HG03439 (cell line): ENCODE results near the gene SUN2.
"Not testable (repeated sequence)": the region's sequence is repeated elsewhere in the genome, so short reads cannot be mapped to it uniquely, and the experiment has no call there.

Experiments
- ATAC-seq: cut with Tn5 transposase; IDR thresholded peaks from one replicate; pipeline ENCODE4 v1.9.1; 2021; ENCODE audit warnings: mild to moderate bottlenecking, moderate library complexity; ENCODE audit not compliant: unreplicated experiment

SUN2 gene, protein sequence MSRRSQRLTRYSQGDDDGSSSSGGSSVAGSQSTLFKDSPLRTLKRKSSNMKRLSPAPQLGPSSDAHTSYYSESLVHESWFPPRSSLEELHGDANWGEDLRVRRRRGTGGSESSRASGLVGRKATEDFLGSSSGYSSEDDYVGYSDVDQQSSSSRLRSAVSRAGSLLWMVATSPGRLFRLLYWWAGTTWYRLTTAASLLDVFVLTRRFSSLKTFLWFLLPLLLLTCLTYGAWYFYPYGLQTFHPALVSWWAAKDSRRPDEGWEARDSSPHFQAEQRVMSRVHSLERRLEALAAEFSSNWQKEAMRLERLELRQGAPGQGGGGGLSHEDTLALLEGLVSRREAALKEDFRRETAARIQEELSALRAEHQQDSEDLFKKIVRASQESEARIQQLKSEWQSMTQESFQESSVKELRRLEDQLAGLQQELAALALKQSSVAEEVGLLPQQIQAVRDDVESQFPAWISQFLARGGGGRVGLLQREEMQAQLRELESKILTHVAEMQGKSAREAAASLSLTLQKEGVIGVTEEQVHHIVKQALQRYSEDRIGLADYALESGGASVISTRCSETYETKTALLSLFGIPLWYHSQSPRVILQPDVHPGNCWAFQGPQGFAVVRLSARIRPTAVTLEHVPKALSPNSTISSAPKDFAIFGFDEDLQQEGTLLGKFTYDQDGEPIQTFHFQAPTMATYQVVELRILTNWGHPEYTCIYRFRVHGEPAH

GRCh38 chr22:38755911-38756532 lies at the start of gene SUN2:
Gene SUN2 (minus strand): TSS chr22:38755998. CDS start chr22:38752628, 3,370 bp downstream.
- peak; percentile 60 for ATAC-seq

- ATAC-seq = not testable (repeated sequence)
These were observed 49.3 kb upstream of the SUN2 start for GRCh38 chr22:38805041-38805593.

DNA sequence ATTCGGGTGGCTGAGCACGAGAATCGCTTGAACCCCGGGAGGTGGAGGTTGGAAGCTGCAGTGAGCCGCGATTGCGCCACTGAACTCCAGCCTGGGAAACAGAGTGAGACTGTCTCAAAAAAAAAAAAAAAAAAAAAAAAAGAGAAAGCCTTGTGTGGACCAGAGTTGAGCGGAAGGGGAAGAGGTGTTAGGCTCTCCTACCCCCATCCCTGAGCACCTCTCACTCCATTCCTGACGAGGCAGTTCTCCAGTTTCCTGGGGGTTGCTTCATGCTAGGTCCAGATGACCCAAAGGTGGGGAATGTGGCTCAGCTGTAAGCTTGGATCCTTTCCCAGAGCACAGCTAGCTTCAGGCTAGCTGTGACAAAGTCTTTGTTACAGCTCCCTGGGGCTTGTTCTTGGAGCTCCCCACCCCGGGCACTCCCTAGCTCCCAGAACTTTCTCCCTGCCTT lies 46.9 kb upstream of the SUN2 start:
- no peak for ATAC-seq

DNA sequence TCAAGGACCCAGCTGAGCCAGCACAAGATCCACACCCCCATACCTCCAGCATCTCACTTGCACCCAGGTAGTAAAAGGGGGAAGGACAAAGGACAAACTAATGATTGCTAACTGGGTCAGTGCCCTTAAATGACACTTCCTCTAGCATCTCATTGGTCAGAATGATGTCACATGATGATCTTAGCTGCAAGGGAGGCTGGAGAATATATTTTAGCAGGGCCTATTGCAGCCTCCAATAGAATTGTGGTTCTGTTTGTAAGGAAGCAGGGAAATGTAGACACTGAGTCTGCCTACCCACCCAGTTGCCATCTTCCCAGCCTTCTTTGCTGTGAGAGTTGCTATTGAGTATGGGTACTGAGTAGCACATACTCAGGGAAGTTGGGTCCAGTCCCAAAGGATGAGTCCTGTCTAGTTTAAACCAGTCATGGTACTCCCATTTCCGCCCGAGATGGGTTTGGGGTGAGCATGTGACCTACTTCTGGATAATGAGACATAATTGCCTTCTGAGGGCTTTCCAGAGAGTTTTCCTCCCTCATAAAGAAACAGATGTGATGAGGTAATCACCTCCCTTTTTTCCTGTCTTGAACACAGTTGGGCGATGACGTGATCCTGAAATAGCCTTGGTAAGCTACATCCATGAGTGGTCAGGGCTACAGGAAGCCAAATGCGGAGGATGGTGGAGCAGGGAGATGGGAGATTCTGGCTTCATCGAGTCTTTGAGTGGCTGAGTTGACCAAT lies 43.6 kb upstream of the SUN2 start:
- ATAC-seq = no peak

GRCh38 chr22:38798496-38798895 lies 42.7 kb upstream of the SUN2 start:
- no peak for ATAC-seq

DNA sequence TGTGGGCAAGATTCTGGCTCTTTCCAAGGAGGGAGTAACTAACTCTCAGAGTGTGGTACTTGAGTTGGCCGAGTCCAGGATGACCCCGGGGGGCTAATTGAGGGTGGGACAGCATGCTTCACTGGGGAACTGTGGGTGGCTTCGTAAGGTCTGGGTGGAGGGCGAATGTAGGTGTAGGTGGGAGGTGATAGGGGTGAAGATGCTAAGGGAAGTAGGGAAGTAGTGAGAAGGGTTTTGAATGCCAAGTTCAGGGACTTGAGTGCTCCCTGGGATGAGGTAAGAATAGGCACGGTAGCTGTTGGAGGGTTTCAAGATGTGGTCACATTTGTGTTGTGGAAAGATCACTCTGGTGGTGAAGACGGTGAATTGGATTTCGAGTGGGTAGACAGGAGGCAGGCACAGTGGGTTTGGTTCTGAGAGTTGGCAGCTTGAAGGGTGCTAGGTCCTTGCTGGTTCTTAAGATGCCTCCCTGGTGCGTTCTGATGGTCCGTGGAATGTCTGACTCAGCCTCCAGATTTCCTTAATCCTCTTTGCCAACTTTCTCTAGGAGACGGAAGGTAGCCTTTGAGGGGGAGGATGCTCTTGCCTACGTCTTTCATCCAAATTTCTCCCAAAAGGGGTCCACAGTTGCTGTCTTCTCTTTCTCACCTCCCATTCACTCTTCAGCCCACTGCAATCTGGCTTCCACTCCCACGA lies 40.6 kb upstream of the SUN2 start:
- ATAC-seq = no peak

- no peak for ATAC-seq
These were observed 39.8 kb upstream of the SUN2 start for GRCh38 chr22:38795569-38795968.

- ATAC-seq = peak; percentile 98
These were observed 38.1 kb upstream of the SUN2 start, which contains the start of gene DNAL4 for GRCh38 chr22:38793721-38794466. Gene DNAL4 (minus strand): TSS chr22:38794143. CDS start chr22:38782731, 11,412 bp downstream.

GRCh38 chr22:38793317-38793716 lies 37.5 kb upstream of the SUN2 start:
- ATAC-seq = no peak

GRCh38 chr22:38792833-38793232 lies 37.0 kb upstream of the SUN2 start:
- ATAC-seq = no peak

DNA sequence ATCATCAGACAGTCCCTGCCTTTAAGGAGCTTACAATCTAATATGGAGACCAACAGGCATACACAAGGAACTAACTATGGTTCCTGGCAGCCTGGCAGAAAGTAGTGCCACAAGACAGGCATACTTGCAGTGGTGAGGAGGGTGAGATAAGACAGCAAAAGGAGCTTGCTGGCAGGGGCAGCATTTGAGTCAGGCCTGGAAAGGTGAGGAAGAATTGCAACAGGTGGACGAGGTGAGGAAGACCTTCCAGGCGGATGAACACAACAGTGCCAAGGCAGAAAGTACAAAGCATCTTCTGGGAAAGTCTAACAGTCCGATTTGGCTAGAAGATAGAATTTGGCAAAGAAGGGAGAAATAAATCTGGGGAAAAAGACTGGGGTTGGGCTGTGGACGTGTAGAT lies 33.8 kb upstream of the SUN2 start:
- no peak for ATAC-seq

DNA sequence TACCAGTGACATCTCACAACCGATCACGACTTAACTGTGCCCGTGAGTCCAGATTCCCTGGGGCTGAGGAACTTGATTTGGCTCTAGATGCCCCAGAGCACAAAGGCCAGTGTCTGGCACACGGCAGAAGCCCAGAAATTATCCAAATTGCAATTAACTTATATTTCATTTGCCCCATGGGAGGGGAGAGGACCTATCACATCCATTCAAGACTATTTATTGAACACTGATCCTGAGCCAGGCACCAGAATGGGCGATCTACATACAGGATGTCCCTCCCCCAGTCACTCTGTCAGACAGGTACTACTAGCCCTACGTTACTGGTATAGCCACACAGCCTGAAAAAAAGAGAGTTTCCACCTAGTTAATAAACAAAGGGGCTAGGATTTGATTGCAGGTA lies 33.0 kb upstream of the SUN2 start:
- no peak for ATAC-seq

DNA sequence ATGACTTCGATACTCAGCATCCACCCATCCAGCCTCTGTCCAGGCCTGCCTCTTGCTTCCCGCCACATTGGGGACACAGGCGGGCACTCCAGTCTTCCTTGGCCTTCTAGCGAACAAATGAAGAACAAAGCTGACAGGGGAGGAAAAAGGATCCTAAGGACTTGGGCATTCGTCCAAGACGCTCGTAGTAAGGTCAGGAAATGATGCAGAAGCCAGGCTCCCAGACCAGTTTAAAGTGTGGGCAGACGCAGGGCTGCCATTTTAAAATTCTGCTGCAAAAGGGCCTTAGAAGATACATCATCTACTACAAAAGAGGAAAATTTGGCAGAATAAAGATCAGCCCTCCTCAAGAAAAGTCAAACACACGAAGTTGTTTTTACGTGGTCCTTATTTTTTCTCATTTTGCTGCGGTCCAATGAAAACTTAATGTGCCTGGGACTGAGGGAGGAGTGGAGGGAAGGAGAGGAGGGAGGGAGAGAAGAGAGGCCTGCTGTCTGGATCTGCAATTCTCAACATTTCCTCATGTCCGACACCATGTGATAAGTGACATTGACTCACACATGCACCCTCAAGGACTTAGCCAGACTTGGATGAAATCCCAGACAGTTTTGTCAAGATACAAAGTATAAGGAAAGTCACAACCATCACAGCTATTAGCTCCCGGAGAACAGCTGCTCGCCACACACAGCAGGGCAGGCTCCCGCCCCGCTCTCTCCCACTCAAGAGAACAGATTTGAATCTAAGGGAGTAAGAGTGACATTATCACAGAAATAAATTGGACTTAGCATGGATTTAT lies 32.4 kb upstream of the SUN2 start:
- ATAC-seq = no peak

GRCh38 chr22:38786631-38787030 lies 30.8 kb upstream of the SUN2 start:
- ATAC-seq = no peak

DNA sequence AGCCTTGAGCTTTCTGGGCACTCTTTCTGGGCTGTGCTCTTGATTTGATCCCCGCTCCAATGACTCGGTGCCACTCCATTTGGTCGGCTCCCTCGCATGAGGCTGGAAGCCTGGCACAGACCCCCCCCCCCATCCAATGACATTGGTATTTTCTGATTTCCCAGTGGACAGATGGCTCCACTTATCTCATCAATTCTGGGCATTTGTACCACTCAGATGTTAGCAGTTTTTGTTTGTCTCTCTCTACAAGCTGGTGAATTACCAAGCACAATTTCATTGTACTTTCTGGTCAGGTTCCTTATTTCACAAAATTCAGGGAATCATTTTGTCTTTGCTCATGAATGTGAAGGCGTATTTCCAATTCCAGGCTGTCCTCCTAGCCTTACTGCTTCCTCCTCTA lies 29.1 kb upstream of the SUN2 start:
- ATAC-seq = no peak

- no peak for ATAC-seq
These were observed 28.2 kb upstream of the SUN2 start for GRCh38 chr22:38784035-38784434.

DNA sequence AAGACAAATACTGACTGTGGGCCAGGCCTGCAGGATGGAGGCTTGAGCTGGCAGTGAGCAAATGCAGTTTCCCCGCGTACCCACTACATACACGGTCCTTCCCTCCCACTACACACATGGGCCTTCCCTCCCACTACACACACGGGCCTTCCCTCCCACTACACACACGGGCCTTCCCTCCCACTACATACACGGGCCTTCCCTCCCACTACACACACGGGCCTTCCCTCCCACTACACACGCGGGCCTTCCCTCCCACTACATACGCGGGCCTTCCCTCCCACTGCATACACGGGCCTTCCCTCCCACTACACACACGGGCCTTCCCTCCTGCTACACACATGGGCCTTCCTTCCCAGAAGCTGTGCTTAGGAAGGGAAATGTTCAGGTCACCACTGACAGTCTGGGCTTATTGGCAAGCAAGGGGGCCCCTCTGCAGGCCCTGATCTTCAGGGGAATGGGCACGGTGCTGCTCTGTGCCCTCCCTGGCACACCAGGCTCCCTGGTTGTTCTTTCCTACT lies 27.4 kb upstream of the SUN2 start:
- ATAC-seq = no peak

GRCh38 chr22:38782402-38783094 lies 26.8 kb upstream of the SUN2 start:
- ATAC-seq = no peak
